NCI-H774 (cell line): ENCODE data around the gene FBXO34.
A peak's percentile ranks its signal among the peaks of the same experiment; 100 is the strongest.
"Not testable (repeated sequence)": the region's sequence is repeated elsewhere in the genome, so short reads cannot be mapped to it uniquely, and the experiment has no call there.

Experiments used
- DNase-seq: peaks from one replicate; lab custom pipeline; 2025; lab: John Stamatoyannopoulos, UW

FBXO34 gene

DNA sequence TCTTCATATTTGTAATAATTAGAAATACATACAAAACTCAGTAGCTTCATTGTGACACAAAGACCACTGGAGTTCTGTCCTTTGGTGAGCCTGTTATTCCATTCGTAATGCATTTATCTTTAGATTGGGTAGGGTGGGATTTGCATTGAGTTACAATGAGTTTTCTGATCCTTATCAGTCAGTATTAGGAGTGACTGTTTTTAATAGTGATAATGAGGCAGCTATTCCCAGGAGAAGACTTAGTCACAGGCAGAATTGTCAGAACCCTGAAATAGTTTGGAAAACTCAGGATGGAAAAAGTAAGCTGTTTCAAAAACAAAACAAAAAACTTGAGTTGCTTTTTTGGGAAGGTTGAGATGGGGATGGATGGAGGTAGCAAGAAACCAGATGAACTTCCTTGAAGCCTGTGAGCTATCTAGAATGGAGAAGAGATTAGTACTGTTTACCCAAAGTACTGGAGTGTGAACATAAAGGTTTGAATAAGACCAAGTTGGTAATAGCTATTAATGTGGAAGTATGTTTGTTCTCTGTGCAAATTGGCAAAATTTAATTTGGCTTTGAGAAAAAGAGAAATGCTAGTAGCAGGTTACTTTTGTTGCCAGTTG, 38.6 kb downstream of the FBXO34 start:
- DNase-seq: no peak

DNA sequence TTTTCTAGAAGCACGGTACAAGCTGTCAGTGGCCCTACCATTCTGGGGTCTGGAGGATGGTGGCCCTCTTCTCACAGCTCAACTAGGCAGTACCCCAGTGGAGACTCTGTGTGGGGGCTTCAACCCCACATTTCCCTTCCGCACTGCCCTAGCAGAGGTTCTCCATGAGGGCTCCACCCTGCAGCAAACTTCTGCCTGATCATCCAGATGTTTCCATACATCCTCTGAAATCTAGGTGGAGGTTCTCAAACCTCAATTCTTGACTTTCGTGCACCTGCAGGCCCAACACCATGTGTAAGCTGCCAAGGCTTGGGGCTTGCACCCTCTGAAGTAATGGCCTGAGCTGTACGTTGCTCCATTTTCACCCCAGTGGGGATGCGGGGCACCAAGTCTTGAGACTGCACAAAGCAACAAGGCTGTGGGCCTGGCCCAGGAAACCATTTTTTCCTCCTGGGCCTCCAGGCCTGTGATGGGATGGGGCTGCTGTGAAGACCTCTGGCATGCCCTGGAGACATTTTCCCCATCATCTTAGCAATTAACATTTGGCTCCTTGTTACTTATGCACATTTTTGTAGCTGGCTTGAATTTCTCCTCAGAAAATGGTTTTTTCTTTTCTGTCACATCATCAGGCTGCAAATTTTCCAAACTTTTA, 41.3 kb downstream of the FBXO34 start:
- not testable (repeated sequence) for DNase-seq

DNA sequence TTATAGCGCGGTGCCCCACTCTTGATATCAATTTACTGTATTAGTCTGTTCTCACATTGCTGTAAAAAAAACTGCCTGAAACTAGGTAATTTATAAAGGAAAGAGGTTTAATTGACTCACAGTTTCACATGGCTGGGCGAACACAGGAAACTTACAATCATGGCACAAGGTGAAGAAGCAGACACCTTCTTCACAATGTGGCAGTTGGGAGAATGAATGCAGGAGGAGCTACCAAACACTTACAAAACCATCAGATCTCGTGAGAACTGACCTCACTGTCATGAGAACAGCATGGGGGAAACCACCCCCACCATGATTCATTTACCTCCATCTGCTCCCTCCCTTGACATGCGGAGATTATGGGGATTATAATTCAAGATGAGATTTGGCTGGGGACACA, 42.3 kb downstream of the FBXO34 start:
- DNase-seq: no peak

DNA sequence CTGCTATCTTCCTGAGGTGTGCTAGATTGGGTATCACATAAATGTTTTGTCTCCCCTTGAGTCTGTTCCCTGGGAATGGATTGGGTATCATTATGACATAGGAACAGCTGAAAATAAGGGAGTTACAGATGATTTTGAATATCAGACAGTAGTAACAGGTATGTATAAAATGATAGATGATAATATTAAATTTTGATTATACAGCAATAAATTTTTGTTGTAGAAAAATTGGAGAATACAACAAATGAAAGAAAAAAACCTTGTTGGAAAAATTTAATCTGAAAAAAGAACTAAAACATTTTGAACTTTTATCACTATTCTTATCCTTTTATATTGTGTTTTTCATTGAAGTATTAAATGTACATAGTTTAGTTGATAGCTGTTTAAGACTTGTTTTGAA, 43.2 kb downstream of the FBXO34 start:
- no peak for DNase-seq

DNA sequence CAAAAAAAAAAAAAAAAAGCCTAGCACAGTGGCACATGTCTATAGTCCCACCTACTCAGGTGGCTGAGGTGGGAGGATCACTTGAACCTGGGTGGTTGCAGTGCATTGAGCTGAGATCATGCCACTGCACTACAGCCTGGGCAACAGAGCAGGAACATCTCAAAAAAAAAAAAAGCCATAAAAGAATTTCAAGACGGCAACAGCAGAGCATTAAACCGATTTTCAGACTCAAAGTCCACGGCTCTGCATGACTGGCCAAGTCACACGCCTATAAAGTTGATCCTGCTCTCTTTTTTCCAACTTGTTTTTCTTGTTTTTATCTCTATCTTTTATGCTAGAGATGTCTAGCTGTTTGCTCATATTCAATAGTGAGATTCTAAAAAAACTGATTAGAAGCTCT, 45.3 kb downstream of the FBXO34 start:
- DNase-seq: no peak

DNA sequence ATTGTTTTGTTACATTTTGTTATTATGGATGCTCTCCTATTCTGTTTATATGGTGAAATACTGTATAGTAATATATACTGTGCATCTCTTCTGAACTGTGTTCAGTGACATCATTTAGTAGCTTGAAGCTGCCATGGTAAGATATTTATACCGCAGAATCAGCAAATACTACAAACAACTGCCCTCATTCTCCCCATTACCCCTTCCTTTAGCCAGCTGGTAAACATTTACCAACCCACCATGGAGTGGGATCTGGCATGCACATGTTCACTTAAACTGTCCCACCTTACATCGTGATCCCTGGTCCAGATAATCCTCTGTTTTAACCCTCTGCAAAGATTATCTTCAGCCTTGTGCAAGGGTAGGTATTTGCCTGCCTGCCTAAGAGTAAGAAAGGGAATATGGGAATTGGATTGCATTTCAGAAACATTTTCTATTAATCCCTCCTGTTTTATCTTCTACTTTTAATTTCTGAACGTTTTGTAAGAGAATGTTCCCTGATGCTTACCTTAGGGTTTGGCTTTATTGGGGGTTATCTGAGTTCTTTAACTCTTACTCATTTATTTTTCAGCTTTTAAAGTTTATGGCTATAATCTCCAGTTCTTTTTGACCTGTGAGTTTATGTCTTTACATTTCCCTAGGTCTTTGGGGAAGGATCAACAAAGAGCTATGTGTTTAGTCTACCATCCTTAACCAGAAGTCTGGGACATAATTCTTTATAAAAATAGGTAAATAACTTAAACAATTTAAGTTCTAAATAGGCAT, 46.5 kb downstream of the FBXO34 start:
- no peak for DNase-seq

DNA sequence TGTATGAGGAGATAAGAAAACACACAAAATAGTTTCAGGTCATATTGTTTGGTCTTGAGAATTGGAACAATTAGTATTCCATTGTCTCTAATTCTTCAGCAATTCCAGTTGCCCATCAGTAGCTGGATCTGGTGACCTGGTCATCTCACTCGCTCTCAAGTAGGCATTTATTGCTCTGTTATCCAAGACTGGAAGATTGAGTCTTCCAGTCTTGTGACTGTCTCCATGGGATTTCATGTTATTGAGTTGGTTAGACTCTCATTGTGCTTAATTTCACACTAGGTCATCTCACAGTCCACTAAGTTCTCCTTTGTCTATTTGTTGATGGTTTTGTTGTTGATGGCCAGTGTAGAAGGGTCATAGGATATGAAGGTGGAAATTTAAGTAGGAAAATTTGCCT, 47.5 kb downstream of the FBXO34 start:
- DNase-seq: no peak

DNA sequence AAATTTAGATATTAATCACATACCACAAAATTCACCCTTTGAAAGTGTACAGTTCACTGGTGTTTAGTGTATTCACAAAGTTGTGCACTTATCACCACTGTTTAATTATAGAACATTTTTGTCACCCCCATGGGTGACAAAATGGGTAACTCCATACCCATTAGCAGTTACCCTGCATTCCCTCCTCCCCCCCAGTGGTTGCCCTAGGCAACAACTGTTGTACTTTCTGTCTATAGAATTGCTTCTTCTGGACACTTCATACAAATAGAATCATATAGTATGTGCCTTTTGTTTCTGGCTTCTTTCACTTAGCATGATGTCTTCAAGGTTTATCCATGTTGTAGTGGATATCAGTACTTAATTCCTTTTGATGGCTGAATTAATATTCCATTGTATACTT, 52.7 kb downstream of the FBXO34 start:
- DNase-seq: no peak

DNA sequence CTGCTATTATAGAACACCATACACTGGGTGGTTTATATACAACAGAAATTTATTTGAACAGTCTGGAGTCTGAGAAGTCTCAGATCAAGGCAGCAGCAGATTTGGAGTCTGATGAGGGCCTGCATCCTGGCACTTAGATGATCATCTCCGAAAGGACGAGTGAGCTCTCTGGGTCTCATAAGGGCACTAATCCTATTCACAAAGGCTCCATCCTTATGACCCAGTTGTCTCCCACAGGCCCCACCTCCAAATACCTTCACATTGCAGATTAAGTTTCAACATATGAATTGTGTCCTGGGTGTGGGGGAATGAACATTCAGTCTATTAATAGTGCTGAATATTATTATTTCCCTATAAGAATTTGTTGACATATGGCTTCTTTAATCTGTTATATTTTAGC, 53.6 kb downstream of the FBXO34 start:
- no peak for DNase-seq

DNA sequence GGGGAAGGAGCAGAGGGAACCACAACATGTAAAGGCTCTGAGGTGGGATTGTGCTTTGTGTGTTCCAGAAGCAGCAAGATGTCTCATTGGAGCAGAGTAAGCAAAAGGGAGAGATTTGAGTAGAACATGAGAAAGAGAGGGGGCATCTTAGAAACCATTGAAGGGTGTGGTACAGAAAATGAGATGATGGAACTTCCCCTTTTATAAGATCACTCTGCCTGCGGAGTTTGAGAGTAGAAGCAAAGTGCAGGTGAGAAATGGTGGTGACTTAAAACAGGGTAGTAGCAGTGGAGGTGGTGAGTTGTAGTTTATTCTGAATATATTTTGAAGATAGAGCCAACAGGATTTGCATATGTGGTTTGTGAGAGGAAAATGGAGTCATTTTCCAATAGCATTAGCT, 56.0 kb downstream of the FBXO34 start:
- DNase-seq: no peak

DNA sequence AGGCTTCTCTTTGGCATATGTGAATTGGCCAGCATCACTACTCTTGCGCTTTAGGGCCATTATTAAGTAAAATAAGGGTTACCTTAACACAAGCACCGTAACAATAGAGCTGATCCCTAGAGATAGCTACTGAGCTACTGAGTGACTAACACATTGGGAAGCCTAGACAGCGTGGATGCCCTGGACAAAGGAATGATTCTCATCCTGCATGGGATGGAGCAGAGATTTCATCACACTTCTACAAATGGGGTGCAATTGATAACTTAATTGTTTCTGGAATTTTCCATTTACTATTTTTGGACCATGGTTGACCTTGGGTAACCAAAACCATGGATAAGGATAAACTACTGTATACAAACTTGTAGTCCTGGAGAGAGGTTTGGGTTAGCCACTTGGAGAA, 57.1 kb downstream of the FBXO34 start:
- no peak for DNase-seq

DNA sequence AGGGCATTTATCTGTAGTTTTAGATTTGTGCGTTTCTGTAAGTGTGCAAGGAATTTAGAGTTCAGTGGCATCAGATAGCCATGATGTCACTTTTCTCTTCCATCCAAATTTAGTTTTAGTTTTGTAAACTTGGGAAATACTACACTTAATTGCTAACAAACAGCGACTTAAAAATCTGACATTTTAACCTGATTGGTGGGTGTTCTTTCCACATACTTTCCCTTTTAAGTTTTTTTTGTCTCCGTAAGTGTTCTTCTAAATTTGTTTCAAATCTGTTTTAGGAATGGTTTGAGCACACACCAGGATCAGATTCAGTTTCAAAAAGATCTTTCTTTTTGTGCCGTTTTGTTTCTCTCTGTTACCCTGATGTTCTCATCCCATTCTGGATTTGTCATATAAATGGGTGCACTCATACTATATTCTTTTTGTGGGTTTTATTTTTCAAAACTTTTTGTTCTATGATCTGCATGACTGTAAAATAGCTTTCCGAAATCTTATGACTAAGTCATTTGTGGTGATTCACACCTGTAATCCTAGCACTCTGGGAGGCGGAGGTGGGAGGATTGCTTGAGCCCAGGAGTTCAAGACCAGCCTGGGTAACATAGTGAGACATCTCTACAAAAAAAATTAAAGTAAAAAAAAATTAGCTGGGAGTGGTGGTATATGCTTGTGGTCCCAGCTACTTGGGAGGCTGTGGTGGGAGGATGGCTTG, 58.9 kb downstream of the FBXO34 start:
- DNase-seq: no peak

DNA sequence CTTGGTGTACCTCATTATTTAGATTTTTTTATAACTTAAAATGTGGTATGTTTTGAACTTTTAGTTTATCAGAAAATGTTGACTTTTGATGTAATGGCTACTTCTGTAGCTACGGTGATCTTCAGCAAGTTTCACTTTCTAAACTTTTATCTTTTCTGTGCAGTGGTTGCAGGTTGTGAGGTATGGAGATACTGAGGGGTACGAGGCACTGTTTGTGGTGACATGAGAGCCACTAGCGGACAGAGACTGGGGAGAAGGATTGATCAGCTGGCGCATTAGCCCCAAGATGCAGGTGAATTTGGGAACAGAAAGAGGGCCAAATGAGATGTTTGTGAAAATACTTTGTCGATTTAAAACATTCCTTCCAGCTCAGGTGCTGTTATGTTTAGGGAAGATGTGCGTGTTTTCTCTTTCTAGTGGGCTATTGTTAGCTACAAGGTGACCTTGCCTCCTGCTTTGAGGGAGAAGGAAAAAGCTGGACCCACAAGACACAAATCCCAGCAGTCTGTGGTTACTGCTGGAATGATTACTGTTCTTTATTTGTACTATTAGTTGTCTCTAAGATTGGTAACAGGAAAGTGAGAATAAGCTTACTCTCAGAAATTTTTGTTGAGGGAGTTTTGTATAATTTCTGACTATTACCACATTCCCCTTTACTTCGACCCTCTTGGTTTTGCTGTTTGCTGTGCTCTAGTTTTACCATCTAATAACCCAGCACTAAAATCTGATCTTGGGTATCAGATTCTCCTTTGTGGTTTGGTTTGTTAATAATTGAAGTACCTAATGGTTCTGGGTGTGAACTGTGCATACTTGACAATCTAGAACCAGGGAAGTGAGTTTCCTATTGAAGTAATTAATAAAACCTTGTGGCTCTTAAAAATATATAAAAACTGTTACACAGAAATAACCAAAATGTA, 61.7 kb downstream of the FBXO34 start:
- no peak for DNase-seq

DNA sequence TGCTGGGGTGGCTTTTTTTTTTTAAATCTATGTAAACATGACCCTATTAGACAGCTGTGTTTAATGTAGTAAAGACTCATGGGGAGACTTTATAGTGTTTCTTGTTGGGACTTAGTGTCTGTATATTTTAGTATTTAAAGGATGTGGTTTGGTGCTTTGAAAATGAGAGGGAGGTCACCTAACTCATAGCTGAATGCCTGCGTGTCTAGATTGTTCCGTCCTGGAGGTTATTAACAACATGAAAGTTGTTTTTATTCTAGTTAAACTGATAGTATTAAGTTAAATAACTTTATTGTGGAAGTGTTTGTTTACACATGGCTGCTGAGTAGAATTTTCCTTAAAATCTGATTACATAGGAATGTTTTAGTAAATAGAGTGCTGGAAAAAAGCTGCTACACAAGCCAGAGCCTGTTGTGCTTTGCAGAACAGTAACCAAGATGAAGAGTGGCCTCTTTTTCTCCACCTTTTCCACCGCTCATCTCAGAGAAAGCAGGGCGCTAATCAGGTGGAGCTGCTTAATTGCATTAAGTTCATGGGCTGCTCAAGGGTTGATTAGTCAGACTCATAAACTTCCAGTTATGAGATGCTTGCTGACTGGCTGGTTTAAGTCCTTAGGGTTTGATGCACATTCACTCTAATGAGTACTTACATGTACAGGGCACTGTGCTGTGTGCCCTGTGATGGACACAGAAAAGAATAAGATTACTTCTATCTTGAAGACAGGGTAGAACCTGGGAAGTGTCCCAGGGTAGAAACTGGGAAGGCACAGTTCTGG, 62.7 kb downstream of the FBXO34 start:
- DNase-seq: no peak

DNA sequence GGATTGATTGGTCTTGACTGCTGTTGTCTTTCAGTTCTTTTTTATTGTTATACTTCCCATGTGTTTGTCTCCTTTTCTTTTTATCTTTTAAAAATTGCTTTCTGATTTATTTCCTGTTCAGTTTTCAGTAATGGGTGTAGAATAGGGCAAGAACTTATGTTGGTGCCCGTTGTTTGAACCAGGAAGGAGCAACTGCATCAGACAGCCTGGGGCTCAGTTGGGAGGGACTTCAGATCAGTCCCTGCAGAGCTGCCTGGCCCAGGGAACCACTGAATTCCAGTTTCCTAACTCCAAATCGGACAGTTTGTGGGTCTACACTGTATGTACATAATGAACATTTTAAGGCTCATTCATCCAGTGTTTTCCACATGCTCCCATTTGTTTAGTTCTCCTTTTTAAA, 64.9 kb downstream of the FBXO34 start:
- no peak for DNase-seq

DNA sequence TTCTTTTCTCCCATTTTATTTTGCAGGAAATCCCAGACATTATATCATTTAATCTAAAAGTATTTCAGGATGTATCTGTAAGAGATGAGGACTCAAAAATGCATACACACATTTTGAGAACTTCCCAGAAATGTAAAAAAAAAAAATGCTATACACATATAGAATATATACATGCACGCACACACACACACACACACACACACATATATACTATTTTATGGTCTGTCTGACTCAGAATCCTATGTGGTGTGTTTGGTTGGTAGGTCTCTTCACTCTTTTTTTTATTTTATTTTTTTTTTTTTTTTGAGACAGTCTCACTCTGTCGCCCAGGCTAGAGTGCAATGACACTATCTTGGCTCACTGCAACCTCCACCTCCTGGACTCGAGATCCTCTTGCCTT, 65.5 kb downstream of the FBXO34 start:
- no peak for DNase-seq

DNA sequence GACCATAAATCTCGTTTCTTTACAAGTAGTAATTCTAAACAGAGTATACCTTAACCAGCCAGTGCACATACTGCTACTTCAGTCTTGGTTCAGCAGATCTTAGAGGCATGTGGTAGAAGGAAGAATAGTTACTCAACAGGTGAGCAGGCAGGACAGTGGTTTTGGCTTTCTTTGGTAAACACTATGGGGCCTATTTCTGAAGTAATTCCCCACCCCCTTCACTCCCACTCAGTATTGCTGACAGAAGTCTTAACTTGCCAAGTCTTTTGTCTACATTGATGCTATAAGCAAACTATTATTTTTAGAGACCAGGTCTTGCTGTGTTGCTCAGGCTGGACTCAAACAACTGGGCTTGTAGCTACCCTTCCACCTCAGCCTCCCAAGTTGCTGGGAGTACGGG, 68.5 kb downstream of the FBXO34 start:
- no peak for DNase-seq

DNA sequence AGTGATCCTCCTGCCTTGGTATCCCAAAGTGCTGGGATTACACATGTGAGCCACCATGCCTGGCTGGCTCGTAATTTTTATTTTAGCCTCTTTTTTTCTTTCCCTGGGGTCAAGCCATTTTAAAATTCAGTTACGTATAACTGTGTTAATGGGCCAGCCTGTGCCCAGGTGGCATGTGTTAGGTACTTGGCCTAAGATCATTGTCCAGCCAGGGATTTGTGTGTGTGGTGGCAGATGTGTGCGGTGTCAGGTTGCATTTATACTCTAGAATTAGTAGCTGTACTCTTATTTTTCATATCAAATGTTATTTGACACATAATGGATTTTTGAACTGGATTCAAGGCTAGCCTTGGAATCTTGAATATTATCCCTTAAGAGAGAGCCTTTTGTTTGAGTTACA, 69.3 kb downstream of the FBXO34 start:
- peak; percentile 15 for DNase-seq

DNA sequence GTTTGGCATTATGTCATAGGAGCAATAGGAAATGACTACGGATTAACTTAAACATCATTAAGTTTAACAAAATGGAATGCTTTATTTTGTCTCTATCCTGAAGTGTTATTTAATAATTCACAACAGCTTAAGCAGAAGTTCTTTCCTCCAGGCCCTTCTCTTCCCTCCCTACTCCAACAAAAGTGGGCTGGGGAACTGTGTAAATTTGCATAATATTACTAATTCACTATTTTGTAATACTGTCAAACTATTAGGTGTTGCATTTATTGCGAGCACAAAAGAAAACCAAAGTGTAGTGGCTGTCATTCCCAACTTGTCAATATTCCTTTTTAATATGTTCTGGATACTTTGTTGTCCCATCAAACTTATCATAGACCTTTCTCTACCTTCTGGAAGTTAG, 70.6 kb downstream of the FBXO34 start:
- DNase-seq: no peak

DNA sequence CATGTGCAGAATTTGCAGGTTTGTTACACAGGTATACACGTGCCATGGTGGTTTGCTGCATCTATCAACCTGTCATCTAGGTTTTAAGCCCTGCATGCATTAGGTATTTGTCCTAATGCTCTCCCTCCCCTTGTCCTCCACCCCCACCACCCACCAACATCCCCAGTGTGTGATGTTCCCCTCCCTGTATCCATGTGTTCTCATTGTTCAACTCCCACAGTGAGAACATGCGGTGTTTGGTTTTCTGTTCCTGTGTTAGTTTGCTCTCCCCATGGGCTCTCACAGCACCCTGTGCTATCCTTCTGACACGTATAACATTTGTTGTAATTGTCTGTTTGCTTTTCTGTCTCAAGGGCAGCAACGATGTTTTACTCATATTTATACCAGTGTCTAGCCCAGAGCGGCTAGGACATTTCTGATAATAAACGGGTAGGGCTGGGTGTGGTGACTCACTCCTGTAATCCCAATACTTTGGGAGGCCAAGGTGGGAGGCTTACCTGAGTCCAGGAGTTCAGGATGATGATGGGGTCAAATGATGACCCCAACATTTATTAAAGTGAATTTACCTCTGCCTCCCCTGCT, 73.5 kb downstream of the FBXO34 start:
- peak; percentile 15 for DNase-seq

DNA sequence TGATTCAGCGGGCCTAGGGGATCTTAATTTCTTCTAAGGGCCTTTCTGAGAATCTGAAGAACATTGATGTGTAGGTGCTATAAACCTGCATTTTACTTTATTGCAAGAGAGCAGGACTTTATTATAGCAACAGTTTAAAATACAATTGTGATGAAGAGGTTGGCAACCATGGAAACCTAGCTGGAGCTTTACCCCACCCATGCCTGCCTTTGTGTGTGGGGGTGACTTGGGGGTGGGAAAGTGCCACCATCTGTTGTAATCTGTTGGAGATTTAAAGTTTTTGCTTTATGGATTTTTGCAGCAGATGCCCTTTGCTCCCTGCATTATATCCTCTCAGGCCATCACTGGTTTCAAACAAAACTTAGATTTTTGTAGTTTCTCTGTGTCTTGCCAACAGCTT, 75.8 kb downstream of the FBXO34 start:
- DNase-seq: no peak
